Measurements from ENCODE around the gene TBX2. TPM values are rescaled to one million over a fixed set of nuclear protein-coding genes. Genes with fewer than 3 reads are reported as not detected.
A peak's percentile ranks its signal among the peaks of the same experiment; 100 is the strongest.

The TBX2 gene
- total and polyA plus RNA-seq, 10 of the 15 experiments (the other 5 are each of a cell fraction or from before 2014, with no cell fraction given) = 0.13 TPM; not detected in 9

DNA sequence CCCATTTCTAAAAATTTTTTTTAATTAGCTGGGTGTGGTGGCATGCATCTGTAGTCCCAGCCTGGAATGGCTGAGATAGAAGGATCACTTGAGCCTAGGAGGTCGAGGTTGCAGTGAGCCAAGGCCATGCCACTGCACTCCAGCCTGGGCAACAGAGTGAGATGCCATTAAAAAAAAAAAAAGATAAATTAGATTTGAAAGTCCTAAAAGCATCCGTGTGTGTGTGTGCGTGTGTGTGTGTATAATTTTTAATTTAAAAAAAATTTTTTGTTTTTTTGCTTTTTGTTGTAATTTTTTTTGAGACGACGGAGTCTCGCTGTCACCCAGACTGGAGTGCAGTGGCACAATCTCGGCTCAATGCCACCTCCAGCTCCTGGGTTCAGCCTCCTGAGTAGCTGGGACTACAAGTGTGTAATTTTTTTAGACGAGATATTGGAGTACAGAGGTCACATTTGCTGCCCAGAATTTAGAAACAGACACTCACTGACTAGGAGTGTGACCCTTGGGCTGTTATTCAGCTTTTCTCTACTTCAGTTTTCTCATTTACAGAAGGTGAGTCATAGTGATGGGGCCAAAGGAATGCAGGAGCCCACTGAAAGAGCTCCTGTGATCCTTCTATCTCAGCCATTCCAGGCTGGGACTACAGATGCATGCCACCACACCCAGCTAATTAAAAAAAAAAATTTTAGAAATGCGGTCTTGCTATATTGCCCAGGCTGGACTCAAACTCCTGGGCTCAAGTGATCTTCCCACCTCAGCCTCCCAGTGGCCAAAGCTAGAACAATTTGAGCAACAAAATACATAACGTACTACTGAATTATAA lies 27.1 kb downstream of the TBX2 start:
- no peaks in the 10 kb centered on the region for H3K79me2 ChIP-seq (ENCODE audit: control insufficient read depth, insufficient read depth, low read length)
- intact Hi-C loops (cut with micrococcal nuclease; ENCODE audit: unreplicated experiment) (no loop called here), in situ Hi-C loops (cut with MboI) (no loop called here)
- no peaks in the 10 kb centered on the region for H3K4me1 ChIP-seq (ENCODE audit: control insufficient read depth, insufficient read depth, low read length)
- RAD21 ChIA-PET (ENCODE audit: unreplicated experiment) = no interaction called here
- no peak for TF ChIP-seq NRF1 (conservative IDR thresholded peaks at IDR 0.05; ENCODE audit: low read depth, low read length)
- 0 out of 4 replicates have a peak, but pooled peaks of 1 of the 2 experiments have one; percentile 64 for TF ChIP-seq ETV6 (conservative IDR thresholded peaks at IDR 0.05 in 1 of 2, IDR thresholded peaks at IDR 0.05 in 1 of 2; ENCODE audit: borderline replicate concordance in 1 of 2, low read depth in 1 of 2)
- TF ChIP-seq, protein P1, sequence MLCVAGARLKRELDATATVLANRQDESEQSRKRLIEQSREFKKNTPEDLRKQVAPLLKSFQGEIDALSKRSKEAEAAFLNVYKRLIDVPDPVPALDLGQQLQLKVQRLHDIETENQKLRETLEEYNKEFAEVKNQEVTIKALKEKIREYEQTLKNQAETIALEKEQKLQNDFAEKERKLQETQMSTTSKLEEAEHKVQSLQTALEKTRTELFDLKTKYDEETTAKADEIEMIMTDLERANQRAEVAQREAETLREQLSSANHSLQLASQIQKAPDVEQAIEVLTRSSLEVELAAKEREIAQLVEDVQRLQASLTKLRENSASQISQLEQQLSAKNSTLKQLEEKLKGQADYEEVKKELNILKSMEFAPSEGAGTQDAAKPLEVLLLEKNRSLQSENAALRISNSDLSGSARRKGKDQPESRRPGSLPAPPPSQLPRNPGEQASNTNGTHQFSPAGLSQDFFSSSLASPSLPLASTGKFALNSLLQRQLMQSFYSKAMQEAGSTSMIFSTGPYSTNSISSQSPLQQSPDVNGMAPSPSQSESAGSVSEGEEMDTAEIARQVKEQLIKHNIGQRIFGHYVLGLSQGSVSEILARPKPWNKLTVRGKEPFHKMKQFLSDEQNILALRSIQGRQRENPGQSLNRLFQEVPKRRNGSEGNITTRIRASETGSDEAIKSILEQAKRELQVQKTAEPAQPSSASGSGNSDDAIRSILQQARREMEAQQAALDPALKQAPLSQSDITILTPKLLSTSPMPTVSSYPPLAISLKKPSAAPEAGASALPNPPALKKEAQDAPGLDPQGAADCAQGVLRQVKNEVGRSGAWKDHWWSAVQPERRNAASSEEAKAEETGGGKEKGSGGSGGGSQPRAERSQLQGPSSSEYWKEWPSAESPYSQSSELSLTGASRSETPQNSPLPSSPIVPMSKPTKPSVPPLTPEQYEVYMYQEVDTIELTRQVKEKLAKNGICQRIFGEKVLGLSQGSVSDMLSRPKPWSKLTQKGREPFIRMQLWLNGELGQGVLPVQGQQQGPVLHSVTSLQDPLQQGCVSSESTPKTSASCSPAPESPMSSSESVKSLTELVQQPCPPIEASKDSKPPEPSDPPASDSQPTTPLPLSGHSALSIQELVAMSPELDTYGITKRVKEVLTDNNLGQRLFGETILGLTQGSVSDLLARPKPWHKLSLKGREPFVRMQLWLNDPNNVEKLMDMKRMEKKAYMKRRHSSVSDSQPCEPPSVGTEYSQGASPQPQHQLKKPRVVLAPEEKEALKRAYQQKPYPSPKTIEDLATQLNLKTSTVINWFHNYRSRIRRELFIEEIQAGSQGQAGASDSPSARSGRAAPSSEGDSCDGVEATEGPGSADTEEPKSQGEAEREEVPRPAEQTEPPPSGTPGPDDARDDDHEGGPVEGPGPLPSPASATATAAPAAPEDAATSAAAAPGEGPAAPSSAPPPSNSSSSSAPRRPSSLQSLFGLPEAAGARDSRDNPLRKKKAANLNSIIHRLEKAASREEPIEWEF (IDR thresholded peaks at IDR 0.05; ENCODE audit: insufficient replicate concordance, low read depth, low read length) = no peak
- no peak for TF ChIP-seq FOXM1 (IDR thresholded peaks at IDR 0.05; ENCODE audit: low read depth, low read length)
- TF ChIP-seq ZNF384 (IDR thresholded peaks at IDR 0.05; ENCODE audit: borderline replicate concordance, low read depth, low read length) = no peak
- TF ChIP-seq, protein P2, sequence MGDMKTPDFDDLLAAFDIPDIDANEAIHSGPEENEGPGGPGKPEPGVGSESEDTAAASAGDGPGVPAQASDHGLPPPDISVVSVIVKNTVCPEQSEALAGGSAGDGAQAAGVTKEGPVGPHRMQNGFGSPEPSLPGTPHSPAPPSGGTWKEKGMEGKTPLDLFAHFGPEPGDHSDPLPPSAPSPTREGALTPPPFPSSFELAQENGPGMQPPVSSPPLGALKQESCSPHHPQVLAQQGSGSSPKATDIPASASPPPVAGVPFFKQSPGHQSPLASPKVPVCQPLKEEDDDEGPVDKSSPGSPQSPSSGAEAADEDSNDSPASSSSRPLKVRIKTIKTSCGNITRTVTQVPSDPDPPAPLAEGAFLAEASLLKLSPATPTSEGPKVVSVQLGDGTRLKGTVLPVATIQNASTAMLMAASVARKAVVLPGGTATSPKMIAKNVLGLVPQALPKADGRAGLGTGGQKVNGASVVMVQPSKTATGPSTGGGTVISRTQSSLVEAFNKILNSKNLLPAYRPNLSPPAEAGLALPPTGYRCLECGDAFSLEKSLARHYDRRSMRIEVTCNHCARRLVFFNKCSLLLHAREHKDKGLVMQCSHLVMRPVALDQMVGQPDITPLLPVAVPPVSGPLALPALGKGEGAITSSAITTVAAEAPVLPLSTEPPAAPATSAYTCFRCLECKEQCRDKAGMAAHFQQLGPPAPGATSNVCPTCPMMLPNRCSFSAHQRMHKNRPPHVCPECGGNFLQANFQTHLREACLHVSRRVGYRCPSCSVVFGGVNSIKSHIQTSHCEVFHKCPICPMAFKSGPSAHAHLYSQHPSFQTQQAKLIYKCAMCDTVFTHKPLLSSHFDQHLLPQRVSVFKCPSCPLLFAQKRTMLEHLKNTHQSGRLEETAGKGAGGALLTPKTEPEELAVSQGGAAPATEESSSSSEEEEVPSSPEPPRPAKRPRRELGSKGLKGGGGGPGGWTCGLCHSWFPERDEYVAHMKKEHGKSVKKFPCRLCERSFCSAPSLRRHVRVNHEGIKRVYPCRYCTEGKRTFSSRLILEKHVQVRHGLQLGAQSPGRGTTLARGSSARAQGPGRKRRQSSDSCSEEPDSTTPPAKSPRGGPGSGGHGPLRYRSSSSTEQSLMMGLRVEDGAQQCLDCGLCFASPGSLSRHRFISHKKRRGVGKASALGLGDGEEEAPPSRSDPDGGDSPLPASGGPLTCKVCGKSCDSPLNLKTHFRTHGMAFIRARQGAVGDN (IDR thresholded peaks at IDR 0.05) = no peak
- TF ChIP-seq MTA3 (IDR thresholded peaks at IDR 0.05; ENCODE audit: borderline replicate concordance, low read length) = no peak
- H2AFZ ChIP-seq (ENCODE audit: control insufficient read depth, low read depth, low read length) = no peak overlapping the region
- no peaks in the 10 kb centered on the region for H3K36me3 ChIP-seq (ENCODE audit: control insufficient read depth in 2 of 2, insufficient read depth in 2 of 2, low read length in 1 of 2)
- FAIRE-seq (no peak), DNase-seq (ENCODE audit: low read depth, low spot score) (no peak), ATAC-seq (no peak)
- no TSS peak for BruUV-seq (replicated peaks)
- 59% methylated on average over 10 of the region's 10 CpGs for WGBS (ENCODE audit: insufficient coverage, insufficient replicate concordance, low lambda C conversion rate, missing lambda C conversion rate)
- no peak overlapping the region for H3K9ac ChIP-seq (ENCODE audit: control insufficient read depth, insufficient read depth, low read length)
- CTCF ChIA-PET = interaction anchor here (2.7 kb wide), 1 partner anchor 14 kb away, joined by 11 read pairs; no protein-coding TSS in a partner anchor
- H4K20me1 ChIP-seq (ENCODE audit: control insufficient read depth, insufficient read depth) = no peaks in the 10 kb centered on the region
- H3K27ac ChIP-seq (ENCODE audit: control insufficient read depth, insufficient read depth) = no peak overlapping the region
- no peak overlapping the region for H3K4me2 ChIP-seq (ENCODE audit: control insufficient read depth, insufficient read depth)
- no peaks in the 10 kb centered on the region; the same call in 2 of the 3 replicates for H3K9me3 ChIP-seq (replicated peaks; ENCODE audit: control insufficient read depth, insufficient read depth, low read length)
- no peak overlapping the region for H3K4me3 ChIP-seq
- POLR2A ChIA-PET = no interaction called here
- H3K27me3 ChIP-seq (replicated peaks in 1 of 2; ENCODE audit: control insufficient read depth in 2 of 2, insufficient read depth in 2 of 2, low read length in 1 of 2) = no peaks in the 10 kb centered on the region; a peak in 2 of 4 replicates
- SMC1A ChIA-PET (ENCODE audit: uncharacterized antibody, unreplicated experiment) = interaction anchor here (1.2 kb wide), 1 partner anchor 124 kb away, joined by 4 read pairs; no protein-coding TSS in a partner anchor
